Right atrium auricular region (tissue), 2 donors: ENCODE data around the gene FAM162A. TPM values are rescaled to one million over a fixed set of nuclear protein-coding genes. Genes with fewer than 3 reads are reported as not detected.

ENCODE experiments used
- DNase-seq: peaks from one replicate; pipeline ENCODE4 v3.0.0-alpha.2; 2019; ENCODE audit warnings: low spot score
- H3K27ac ChIP-seq, 2 donors: fragments of 200-600 bp; sonication (generic); 1 replicate in 1 of 2; 2 replicates in 1 of 2; pipeline ENCODE4 v1.5.1; 2016 to 2019
- H3K27me3 ChIP-seq, 2 donors: fragments of 200-600 bp; sonication (generic); one replicate each; pipeline versions ENCODE4 v1.5.1 to v1.6.0; 2017 to 2019
- H3K36me3 ChIP-seq: fragments of 200-600 bp; sonication (generic); one replicate; pipeline ENCODE4 v1.5.1; 2016
- H3K4me1 ChIP-seq, 2 donors: fragments of 200-600 bp; sonication (generic); one replicate each; pipeline versions ENCODE4 v1.5.1 to v1.6.0; 2017 to 2019
- H3K4me3 ChIP-seq, 2 donors: fragments of 200-600 bp; sonication (generic); 1 replicate in 1 of 2; 2 replicates in 1 of 2; pipeline ENCODE4 v1.5.1; 2017 to 2019; ENCODE audit warnings: mild to moderate bottlenecking in 1 of 2, moderate library complexity in 1 of 2
- H3K9me3 ChIP-seq, 2 donors: fragments of 200-600 bp; sonication (generic); one replicate each; pipeline ENCODE4 v1.5.1; 2019
- total RNA-seq, 2 donors: library from RNA; depleted of rRNA; stranded (reverse); fragments of >200 nt; gene quantifications; one replicate each; pipeline ENCODE4 v1.1.0, GENCODE V29; 2016
- TF ChIP-seq, protein P1 (sequence below), 2 donors: fragments of 200-600 bp; sonication (generic); IDR thresholded peaks; one replicate each; pipeline ENCODE4 v1.5.1; 2019; ENCODE audit warnings: antibody characterized with exemption in 2 of 2

The FAM162A gene
- total RNA-seq, 2 donors from 2014 or later: 55.3 to 88.4 TPM

DNA sequence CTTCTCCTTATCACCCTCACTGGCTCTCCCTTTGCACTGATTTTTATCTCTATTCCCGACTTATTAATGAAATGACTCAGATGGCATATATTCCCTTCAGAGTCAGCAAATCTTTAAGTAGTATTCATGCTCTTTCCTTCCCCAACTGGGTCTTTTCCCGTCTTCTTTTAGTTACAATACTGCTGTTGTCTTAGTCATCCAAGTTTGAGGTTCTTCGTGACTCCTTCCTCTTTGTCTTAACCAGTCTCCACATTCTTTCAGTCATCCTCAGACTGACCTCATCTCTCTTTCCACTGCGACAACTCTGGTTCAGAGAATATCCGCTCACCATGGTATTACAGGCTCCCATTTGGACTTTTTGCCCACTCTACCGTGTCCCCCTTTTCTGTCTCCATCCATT lies 19.5 kb downstream of the FAM162A start:
- no peak for DNase-seq
- TF ChIP-seq, protein P1, sequence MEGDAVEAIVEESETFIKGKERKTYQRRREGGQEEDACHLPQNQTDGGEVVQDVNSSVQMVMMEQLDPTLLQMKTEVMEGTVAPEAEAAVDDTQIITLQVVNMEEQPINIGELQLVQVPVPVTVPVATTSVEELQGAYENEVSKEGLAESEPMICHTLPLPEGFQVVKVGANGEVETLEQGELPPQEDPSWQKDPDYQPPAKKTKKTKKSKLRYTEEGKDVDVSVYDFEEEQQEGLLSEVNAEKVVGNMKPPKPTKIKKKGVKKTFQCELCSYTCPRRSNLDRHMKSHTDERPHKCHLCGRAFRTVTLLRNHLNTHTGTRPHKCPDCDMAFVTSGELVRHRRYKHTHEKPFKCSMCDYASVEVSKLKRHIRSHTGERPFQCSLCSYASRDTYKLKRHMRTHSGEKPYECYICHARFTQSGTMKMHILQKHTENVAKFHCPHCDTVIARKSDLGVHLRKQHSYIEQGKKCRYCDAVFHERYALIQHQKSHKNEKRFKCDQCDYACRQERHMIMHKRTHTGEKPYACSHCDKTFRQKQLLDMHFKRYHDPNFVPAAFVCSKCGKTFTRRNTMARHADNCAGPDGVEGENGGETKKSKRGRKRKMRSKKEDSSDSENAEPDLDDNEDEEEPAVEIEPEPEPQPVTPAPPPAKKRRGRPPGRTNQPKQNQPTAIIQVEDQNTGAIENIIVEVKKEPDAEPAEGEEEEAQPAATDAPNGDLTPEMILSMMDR (IDR thresholded peaks at IDR 0.05): no peak
- Histone ChIP-seq H3K4me1 (no peaks in the 10 kb centered on the region), H3K36me3 (peaks cover 47% of the 10 kb centered on the region), H3K27me3 (no peaks in the 10 kb centered on the region), H3K27ac (no peak overlapping the region), H3K9me3 (no peaks in the 10 kb centered on the region), H3K4me3 (no peak overlapping the region)

DNA sequence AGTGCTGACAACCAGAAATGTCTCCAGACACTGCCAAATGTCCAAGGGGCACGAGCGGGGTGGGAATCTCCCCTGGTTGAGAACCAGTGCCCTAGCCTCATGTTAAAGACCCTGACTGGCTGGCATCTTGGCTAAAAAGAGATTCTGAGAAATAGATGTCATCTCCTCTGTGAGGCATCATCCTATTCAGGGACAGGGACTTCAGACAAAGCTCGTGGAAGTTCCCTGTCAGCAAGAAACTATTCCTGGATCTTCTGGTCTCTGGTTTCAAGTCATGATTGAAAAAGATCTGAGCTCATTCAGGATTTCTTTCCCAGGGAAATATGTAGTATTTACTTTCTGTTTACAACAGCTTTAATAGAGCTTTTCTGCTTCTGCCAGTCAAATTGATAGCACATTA lies 21.0 kb downstream of the FAM162A start:
- TF ChIP-seq, protein P1 (IDR thresholded peaks at IDR 0.05): no peak
- H3K27ac ChIP-seq: no peak overlapping the region
- no peak overlapping the region for H3K4me3 ChIP-seq
- H3K9me3 ChIP-seq: no peaks in the 10 kb centered on the region
- H3K27me3 ChIP-seq: no peaks in the 10 kb centered on the region
- H3K36me3 ChIP-seq: peaks cover 60% of the 10 kb centered on the region
- no peaks in the 10 kb centered on the region for H3K4me1 ChIP-seq
- no peak for DNase-seq

DNA sequence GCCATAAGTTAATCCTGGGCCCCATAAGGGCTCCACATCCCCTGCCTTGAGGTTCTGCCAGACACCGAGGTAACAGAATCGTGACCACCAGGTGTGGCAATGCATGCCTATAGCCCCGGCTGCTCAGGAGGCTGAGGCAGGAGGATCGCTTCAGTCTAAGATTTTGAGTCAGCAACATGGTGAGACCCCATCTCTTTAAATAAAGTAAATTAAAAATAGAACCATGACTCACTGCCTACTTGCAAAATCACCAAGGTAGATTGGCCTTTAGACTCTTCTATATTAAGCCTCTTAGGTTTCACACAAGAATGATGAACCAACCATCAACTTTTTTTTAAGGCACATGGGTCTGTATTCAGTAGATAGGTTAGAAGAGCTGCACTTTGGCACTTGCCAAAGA lies 22.2 kb downstream of the FAM162A start:
- TF ChIP-seq, protein P1 (IDR thresholded peaks at IDR 0.05): no peak
- no peak overlapping the region for H3K27ac ChIP-seq
- peaks cover 70% of the 10 kb centered on the region for H3K36me3 ChIP-seq

DNA sequence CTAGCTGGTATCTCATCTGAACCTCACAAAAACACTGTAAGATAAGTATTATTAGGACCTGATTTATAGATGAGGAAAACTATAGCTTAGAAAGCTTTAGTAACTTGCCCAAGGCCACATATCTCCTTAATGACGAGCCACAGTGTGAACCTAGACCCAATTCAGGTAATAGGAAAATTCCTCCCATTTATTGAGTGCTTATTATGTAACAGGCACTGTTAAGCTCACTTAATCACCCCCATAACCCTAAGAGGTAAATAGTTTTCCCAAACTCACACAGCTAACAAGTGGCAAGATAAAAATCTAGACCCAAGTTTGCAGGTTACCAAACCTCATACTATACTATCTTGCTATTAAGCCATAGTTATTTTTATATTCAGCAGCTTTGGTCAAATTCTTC lies 24.0 kb downstream of the FAM162A start:
- H3K36me3 ChIP-seq: peaks cover 74% of the 10 kb centered on the region
- H3K4me3 ChIP-seq: no peak overlapping the region
- no peaks in the 10 kb centered on the region for H3K27me3 ChIP-seq
- H3K27ac ChIP-seq: no peak overlapping the region
- no peak for DNase-seq
- no peaks in the 10 kb centered on the region for H3K9me3 ChIP-seq
- TF ChIP-seq, protein P1 (IDR thresholded peaks at IDR 0.05): no peak
- no peaks in the 10 kb centered on the region for H3K4me1 ChIP-seq

More for the DNA sequence above, 22.2 kb downstream of the FAM162A start:
- Histone ChIP-seq H3K27me3 (no peaks in the 10 kb centered on the region), H3K9me3 (no peaks in the 10 kb centered on the region), H3K4me1 (no peaks in the 10 kb centered on the region), H3K4me3 (no peak overlapping the region)
- DNase-seq: no peak

DNA sequence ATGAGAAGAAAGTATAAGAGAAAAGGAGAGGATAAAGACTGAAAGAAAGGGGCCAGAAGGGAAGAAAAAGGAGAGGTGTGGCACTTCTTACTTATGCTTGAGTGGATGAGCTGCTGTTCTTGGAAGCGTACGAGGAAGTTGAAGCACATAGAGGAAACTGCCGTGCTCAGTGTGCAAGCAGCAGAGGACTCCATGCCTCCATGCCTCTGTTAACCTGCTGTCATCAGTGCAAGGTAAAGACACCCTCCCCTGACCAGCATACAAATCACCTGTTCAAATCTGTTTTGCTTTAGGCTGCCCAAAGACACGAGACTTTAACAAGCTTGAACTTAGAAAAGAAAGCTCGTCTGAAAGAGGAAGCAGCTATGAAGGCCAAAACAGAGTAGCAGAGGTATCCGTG lies 25.5 kb downstream of the FAM162A start:
- Histone ChIP-seq H3K27ac (no peak overlapping the region), H3K9me3 (no peaks in the 10 kb centered on the region), H3K36me3 (peaks cover 60% of the 10 kb centered on the region), H3K4me3 (no peak overlapping the region), H3K27me3 (no peaks in the 10 kb centered on the region), H3K4me1 (peaks cover 0 to 4% of the 10 kb centered on the region in 2 donors)
- no peak for DNase-seq
- TF ChIP-seq, protein P1 (IDR thresholded peaks at IDR 0.05): no peak

DNA sequence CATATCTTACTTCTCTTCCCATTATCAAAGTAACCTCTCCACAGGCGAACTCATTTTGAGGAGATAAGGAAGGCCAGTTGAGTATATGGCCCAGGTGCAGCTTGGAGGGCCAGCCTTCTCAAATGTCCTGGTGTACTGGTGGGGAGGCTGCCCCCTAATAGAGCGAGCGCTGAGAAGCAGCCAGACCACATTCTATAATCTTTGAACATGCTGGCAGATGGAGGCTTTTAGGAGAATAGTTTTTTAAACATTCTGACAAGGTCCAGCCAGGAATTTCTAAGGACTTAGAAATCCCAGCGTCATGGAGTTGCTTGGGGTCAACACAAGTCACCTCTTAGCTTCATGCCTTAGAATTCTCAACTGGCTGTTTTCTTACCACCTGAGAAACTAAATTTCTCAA lies 26.1 kb downstream of the FAM162A start:
- Histone ChIP-seq H3K4me3 (no peak overlapping the region), H3K27ac (no peak overlapping the region), H3K27me3 (no peaks in the 10 kb centered on the region), H3K36me3 (peaks cover 55% of the 10 kb centered on the region), H3K4me1 (peaks cover 0 to 11% of the 10 kb centered on the region in 2 donors), H3K9me3 (no peaks in the 10 kb centered on the region)
- TF ChIP-seq, protein P1 (IDR thresholded peaks at IDR 0.05): no peak
- DNase-seq: no peak
